GM13977 (cell line): ENCODE data around the gene CABP5.

Source experiments
- DNase-seq: peaks from one replicate; pipeline ENCODE4 v3.0.0; 2012; ENCODE audit warnings: low spot score
- in situ Hi-C: fragments of 300-500 bp; cut with MboI; formaldehyde crosslinking; loops from one replicate; pipeline ENCODE4 v1.12.0; 2022; ENCODE audit warnings: low sequenced_read_pairs, low pct_unique_long_range_greater_than_20kb, mixed read lengths, inconsistent platforms; ENCODE audit not compliant: unreplicated experiment
- TF ChIP-seq, protein P1 (sequence below): IDR thresholded peaks from 2 replicates; pipeline ENCODE4 v1.5.1; 2012; ENCODE audit warnings: mild to moderate bottlenecking, control low read depth; ENCODE audit not compliant: insufficient read depth; ENCODE audit errors: extremely low read depth, missing control alignments

The CABP5 gene

DNA sequence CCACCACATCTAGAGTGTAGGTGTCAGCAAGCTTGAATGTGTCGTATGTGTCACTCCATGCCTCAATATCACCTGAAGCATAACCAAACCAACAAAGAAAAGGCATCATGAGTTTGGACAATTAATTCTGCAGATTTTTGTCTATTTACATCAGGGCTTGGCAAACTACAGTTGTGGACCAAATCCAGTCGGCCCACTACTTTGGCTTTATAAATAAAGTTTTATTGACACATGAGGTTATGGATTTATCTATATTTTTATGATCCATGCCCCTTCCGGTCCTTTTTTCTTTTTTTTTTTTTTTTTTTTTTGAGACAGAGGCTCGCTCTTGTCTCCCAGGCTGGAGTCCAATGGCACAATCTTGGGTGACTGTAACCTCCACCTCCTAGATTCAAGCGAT lies 9.2 kb upstream of the CABP5 start:
- TF ChIP-seq, protein P1, sequence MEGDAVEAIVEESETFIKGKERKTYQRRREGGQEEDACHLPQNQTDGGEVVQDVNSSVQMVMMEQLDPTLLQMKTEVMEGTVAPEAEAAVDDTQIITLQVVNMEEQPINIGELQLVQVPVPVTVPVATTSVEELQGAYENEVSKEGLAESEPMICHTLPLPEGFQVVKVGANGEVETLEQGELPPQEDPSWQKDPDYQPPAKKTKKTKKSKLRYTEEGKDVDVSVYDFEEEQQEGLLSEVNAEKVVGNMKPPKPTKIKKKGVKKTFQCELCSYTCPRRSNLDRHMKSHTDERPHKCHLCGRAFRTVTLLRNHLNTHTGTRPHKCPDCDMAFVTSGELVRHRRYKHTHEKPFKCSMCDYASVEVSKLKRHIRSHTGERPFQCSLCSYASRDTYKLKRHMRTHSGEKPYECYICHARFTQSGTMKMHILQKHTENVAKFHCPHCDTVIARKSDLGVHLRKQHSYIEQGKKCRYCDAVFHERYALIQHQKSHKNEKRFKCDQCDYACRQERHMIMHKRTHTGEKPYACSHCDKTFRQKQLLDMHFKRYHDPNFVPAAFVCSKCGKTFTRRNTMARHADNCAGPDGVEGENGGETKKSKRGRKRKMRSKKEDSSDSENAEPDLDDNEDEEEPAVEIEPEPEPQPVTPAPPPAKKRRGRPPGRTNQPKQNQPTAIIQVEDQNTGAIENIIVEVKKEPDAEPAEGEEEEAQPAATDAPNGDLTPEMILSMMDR = no peak
- in situ Hi-C loops = no loop called here
- DNase-seq = no peak

DNA sequence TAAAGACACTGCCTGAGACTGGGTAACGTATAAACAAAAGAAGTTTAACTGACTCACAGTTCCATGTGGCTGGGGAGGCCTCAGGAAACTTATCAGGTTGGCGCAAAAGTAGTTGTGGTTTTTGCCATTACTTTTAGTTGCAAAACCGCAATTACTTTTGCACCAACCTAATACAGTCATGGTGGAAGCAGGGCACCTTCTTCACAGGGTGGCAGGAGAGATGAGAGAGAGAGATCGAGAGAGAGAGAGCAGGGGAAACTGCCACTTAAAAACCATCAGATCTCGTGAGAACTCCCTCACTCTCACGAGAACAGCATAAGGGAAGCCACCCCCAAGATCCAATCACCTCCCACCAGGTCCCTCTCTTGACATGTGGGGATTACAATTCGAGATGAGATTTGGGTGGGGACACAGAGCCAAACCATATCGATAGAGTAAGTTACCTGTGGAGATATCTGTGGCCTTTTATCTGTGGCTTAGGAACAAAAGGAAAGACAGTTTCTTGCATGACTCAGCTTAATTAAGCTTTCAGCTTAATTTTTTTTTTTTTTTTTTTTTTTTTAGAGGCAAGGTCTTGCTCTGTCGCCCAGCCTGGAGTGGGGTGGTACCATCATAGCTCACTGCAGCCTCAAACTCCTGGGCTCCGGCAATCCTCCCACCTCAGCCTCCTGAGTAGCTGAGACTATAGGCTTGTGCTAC lies 7.6 kb upstream of the CABP5 start:
- TF ChIP-seq, protein P1 = no peak
- in situ Hi-C loops = no loop called here
- no peak for DNase-seq

DNA sequence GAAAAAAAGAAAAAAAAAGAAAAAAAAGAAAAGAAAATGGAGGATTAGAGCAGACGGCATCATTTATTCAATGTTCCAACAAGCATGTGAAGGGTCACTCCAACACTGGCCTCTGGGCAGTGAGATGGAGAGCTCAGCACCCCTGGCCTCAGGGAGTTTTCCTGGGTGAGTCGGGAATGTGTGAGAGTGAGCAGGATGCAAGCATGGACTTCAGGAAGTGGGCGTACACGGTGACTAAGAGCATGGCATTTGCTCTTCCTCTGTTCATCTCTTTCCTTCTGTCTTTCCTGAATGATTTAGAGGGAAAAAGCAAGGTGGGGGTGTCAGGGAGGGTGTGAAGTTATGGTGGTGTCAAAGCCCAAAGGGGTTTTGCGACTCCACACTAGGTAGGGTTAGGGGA lies 682 bp upstream of the CABP5 start:
- in situ Hi-C loops = no loop called here
- TF ChIP-seq, protein P1 = no peak
- no peak for DNase-seq

DNA sequence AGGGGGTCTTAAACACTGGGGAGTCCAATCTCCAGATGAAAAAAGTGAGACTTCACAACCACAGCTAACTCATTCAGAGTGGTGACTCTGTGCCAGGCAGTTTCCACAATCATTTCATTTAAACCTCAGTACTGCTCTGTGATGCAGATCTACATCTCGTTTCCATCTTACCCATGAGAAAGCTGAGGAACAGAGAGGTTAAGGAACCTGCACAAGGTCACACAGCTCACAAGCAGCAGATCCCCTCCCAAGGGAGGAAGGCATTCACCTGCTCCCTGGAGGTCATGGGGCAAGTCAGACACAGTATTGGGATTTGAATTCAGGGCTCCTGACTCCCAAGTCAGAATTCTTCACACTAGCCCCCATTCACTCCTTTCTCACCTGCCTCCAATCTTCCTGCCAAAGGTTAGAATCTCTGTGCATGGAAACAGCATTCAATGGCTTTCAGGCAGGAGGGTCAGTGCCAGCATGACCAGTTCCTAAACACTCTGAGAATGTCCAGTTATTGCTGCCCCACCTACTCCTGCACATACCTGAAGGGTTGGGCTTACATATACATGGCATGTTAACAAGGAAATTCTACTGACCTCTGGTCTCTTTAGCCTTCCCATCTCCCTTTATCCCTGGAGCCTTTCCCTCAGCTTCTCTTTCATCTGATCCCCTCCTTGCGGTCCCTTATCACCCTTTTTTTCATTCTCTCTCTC lies 1.9 kb downstream of the CABP5 start:
- in situ Hi-C loops = no loop called here
- TF ChIP-seq, protein P1 = no peak
- no peak for DNase-seq

DNA sequence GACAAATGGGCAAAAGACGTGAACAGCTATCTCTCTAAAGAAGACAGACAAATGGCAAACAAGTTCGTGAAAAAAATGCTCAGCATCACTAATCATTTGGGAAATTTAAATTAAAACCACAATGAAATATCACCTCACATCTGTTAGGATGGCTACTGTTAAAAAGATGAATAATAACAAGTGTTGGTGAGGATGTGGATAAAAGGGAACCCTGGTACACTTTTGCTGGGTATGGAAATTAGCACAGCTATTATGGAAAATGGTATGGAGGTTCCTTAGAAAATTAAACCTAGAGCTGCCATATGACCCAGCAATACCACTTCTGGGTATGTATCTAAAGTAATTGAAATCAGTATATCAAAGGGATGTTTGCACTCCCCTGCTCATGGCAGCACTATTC lies 7.1 kb downstream of the CABP5 start:
- in situ Hi-C loops = no loop called here
- no peak for DNase-seq
- TF ChIP-seq, protein P1 = no peak

DNA sequence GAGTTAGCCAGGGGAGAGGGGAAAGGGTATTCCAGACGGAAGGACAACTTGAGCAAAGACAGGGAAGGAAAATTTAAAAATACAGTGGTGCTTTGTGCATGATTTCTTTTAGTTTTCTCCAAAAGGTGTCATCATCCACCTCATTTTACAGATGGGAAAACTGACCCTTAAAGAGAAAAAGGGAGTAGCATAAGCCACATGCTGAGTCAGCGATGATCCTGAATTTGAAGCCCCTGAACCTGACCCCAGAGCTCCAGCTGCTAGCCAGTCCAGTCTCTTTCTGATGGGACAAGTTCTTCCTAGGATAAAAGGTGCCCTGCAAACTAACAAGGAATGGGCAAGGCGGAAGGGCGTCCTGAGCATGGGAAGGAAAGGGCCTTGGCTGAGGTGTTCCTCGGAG lies 10.3 kb downstream of the CABP5 start:
- DNase-seq = no peak
- TF ChIP-seq, protein P1 = no peak
- in situ Hi-C loops = no loop called here
